GM12801 (cell line): ENCODE measurements around the gene PKNOX1.

Source experiments
- CTCF ChIP-seq: IDR thresholded peaks from one replicate; pipeline ENCODE4 v1.5.1; 2011; ENCODE audit warnings: control low read depth; ENCODE audit not compliant: insufficient read length; ENCODE audit errors: extremely low read depth

The PKNOX1 gene

GRCh38 chr21:42975886-42976608, 1.7 kb downstream of the PKNOX1 start:
- TF ChIP-seq CTCF: no peak

GRCh38 chr21:42980312-42981213, 6.2 kb downstream of the PKNOX1 start:
- TF ChIP-seq CTCF: no peak

- TF ChIP-seq CTCF: no peak
Observed at GRCh38 chr21:42981214-42981523, 6.8 kb downstream of the PKNOX1 start.

GRCh38 chr21:42981862-42982261, 7.5 kb downstream of the PKNOX1 start:
- no peak for TF ChIP-seq CTCF

- no peak for TF ChIP-seq CTCF
Observed at GRCh38 chr21:42983103-42983502, 8.7 kb downstream of the PKNOX1 start.

GRCh38 chr21:42983869-42984268, 9.5 kb downstream of the PKNOX1 start:
- TF ChIP-seq CTCF: no peak

GRCh38 chr21:42986125-42986783, 11.9 kb downstream of the PKNOX1 start:
- TF ChIP-seq CTCF: no peak
